HUDEP-2 (cell line): ENCODE measurements around the gene SAMD4A.
"Not testable (repeated sequence)": the region's sequence is repeated elsewhere in the genome, so short reads cannot be mapped to it uniquely, and the experiment has no call there.

ENCODE experiments used
- DNase-seq, 76 experiments: peaks; one replicate each; lab custom pipeline; 2025; ENCODE audit not compliant: unreplicated experiment in 76 of 76; lab: John Stamatoyannopoulos, UW

The SAMD4A gene

DNA sequence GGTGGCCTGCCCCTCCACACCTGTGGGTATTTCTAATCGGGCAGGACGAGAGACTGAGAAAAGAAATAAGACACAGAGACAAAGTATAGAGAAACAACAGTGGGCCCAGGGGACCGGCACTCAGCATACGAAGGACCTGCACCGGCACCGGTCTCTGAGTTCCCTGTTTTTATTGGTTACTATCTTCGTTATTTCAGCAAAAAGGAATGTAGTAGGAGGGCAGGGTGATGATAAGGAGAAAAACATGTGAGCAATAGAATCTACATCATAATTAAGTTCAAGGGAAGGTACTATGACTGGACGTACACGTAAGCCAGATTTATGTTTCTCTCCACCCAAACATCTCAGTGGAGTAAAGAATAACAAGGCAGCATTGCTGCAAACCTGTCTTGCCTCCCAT is 185.7 kb downstream of the SAMD4A start:
- not testable (repeated sequence) for DNase-seq

DNA sequence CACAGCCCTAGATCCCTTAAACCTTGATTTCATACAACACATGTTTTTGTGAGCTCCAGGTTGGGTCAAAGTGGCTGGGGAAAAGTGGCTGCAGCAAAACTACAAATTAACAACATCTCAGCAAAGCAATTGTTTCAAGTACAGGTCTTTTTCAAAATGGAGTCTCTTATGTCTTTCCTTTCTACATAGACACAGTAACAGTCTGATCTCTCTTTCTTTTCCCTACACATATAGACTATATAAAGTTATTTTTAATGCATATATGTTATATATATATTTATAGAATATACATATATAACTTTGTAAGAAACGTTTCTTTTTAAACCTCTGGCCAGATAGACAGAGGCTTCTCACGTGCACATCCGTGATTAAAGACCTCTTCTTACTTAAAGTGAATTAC is 186.5 kb downstream of the SAMD4A start:
- not testable (repeated sequence) for DNase-seq

DNA sequence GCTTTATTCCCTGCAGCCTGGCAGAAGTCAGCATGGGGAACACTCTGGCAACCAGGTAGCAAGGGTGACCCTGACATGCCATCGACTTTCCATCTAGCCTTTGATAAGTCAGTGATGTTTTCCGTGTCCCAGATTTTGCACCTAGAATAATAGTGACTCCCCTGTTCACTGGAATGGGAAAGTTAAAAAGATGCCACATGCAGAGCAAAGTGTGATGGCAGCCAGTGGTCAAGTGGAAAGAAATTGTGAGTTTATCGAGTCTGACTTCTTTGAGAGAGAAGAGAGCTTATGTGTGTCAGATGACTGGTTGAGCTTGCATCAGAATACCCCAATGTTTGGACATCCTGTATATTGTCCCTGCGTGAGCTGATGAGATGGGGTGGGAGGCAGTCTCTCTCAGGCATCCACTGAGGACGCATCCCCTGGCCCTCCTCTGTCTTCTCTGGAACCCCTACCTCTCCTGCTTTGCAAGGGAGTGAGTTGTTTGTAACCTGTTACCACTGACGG is 187.2 kb downstream of the SAMD4A start:
- no peak for DNase-seq

DNA sequence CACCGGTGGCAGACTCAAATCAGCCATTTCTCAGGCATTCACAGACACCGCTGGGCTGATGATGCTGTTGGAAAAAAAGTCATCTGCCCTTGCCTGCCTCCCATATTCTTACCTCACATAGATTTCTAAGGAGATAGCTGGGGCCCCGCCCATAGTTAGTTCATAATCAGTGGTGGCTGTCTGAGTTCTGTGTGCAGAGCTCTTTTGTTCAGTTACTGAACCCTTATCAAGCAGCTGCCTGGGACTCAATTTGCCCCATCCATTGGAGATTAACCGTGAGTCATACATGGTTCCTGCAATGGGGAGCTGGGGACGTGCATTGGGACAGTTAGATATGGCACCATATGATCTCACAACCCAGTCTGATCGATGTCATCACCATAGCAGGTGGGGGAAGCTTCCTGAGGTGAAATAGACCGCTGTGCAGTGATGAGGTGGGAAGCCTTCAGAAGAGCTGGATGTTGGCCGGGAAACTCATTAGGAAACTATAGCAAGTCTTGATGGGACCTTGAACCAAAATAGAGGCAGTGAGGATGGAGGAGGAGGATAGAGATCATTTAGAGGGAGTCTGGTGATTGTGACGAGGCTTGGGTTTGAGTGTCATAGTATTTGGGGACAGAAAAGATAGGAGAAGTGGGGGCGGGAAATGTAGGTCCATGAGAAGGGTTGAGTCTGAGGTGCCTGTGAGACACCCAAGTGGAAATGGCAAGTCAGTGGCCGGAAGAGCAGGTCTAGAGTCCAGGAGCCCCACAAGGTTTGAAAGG is 187.9 kb downstream of the SAMD4A start:
- DNase-seq: peak in 75 of 76 experiments; percentile 50 to 98 (median 87)

DNA sequence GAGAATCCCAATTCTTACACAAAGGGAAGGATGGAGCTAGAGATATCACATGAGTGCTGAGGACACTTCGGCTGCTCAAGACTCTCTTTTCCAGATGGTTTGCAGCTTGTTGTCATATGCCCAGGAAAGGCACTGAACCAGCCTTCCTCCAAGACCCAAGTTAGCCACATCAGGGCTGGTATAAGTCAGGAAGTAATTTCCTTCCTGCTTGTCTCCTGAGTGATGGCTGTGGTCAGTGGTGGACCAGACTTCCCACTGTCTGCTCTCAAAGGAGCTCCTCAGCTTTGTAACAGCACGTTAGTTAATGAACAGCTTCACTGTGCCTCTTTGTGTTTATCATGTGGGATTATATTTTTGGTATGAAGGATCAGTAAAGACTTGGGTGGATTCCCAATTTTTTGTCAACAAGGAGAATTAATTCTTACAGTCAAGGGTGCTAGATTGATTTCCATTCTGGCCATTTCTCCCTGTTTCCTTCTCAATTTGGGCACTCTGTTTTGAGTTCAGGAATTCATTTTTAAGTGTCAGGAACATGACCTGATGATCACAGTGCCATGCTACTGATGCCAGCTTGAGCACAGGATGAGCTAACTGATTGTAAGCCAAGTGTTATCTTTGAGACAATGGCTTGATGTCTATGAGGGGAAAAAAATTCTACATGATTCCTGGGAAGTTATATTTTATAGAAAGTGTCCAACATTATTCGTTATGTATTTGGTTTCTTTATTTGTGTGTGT is 189.9 kb downstream of the SAMD4A start:
- DNase-seq: peak in 3 of 76 experiments; percentile 36 to 50 (median 39)

DNA sequence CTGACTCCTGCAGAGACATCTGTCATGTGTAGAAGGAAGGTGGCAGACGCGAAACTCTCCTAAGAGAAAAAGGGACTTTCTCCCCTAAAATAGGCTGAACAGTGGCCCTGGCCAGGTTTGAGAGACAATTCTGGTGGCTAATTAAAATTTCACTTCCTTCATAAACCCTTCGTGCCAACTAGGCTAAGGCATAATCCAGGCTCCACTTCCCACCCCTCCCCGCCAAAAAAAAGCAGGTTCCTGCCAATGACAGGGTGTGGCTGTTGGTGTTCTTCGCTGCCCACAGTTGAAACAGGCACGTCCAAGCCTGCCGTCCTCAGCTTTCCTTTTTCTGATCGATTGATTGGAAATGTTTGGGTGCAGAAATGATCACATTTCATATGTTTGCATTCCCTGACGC is 191.1 kb downstream of the SAMD4A start:
- peak in 45 of 76 experiments; percentile 7 to 67 (median 33) for DNase-seq

DNA sequence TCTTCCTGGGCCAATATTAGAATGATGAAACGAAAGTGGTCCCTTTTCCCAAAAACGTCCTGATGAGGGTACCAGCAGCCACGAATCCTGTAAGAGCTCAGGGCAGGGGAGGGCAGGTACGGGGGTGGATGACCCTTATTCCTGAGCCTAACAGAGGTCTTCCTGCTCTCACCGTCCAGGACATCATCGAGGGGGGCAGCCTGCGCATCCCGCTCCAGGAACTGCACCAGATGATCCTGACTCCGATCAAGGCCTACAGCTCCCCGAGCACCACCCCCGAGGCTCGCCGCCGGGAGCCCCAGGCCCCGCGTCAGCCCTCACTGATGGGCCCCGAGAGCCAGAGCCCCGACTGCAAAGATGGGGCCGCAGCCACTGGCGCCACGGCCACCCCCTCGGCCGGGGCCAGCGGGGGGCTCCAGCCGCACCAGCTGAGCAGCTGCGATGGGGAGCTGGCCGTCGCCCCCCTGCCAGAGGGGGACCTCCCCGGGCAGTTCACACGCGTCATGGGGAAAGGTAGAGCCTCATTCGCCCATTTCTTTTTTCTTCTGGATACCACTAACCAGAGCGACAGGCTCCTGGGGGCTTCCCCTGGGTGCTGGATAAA is 193.2 kb downstream of the SAMD4A start:
- DNase-seq: no peak

DNA sequence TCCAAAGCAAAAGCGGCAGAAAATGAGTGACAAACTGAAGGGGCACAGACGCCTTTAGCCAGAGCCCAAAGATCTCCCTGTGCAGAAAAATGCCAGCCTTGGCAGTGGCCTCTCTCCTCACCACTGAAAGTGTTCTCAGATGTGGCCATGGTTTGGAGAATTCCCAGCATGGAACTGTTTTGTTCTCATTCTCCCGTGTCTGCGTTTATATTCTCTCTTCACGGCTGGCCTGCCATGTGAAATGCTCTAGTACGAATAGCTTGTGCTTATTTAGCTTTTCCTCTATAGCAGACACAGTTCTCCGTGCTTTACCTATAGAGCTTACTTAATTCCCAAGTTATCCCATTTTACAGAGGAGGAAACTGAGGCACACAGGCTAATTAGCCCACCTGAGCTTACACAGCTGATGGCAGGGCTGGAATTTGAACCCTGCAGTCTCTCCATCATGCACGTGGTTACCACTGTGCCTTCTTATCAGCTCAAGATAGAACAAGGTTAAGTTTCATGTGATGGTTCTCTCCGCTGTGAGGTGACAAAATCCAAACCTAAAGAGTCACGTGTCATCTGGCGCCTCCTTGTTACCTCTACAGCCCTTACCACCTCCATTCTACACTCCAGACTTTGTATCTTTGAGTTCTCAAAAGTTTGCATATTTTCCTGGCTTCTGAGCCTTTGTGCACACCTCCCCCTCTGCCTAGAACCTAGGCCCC is 194.1 kb downstream of the SAMD4A start:
- DNase-seq: no peak

DNA sequence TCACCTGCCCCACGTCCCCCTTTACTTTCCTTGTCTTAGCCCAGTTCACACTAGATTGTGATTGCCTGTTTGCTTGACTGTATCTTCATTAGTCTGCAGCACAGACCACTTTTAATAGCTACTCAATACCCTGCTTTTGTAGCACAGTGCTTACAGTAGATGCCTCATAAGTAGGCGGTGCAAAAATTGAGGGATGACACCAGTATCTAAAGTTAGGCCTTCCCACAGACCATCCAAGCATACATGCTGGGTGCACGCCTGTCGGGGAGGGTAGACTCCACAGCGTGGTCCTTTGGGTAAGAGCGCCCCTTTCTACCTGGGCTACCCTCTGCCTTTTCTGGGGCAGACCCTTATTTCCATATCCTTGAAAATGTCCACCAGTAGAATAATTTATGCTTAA is 194.9 kb downstream of the SAMD4A start:
- DNase-seq: no peak

DNA sequence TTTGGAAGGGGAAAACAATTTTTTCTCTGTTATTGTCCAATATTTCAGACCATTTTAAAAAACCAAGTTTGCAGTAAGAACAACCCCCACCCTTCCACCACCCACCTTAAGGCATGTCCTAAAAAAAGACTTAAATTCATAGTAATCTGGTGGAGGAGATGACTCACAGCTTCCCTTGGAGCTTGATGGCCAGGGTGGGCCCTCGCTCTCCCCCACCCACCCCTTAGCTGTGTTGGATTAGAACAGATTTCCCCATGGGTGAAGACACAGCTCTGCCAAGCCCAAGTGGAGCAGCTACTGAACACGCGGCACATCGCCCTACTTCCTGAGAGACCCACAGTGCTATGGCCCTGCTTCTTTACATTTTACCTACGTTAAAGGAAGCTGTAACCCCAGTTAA is 195.4 kb downstream of the SAMD4A start:
- peak in 7 of 76 experiments; percentile 9 to 39 (median 15) for DNase-seq

DNA sequence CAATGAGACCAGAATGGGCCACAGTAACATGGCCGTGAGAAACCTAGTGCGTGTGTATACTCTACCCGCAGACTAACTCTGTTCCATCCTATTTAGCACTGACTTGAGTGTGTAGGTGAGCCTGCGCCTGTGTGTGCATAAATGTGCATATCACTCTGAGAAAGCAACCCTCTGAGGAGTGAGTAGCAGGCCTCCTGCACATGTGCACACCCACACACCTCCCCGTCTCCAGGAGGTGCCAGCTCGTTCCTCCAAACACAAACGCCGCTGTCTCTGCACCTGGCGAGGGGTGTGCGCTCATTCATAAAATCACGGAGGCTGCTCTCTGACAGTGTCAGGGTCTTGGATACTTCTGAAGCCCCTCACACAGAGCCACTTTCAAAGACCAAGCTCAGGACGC is 196.8 kb downstream of the SAMD4A start:
- DNase-seq: no peak

DNA sequence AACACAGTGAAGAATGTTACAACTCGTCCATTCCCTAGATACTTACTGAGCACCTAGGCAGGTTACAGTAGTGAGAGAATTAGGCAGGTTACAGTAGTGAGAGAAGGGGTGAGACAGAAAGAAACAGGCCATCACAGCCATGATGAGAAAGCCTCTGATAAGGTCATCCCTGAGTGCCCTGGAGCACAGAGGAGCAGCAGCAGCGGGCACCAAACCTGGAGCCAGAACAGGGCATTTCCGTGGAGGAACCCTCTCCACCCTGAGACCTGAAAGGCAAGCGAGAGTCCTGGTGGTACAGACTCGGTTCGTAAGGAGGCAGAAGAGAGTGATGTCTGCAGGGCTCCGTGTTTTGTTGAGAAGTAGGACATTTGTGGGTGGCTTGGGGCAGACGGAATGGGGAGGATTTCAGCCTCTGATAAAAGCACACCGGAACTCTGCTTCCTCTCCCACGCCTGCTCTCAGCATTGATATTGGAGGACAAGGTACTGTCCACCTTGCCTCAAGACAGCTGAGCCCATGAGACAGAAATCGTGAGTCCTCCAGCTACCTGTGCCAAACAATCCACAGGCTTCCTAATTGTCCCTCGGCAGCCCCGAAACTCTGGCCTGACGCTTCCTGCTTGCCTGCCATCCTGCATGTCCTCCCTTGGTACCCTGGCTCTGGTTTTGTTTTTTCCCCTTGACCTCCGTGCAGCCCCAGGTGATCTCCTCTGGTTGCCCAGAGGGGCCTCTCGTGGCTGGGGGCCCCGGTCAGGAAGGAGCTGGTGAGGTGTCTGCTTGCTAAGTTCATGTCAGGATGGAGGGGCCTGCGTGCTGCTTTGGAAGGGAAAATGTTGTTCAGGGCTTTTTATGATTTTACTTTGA is 199.6 kb downstream of the SAMD4A start:
- DNase-seq: no peak

DNA sequence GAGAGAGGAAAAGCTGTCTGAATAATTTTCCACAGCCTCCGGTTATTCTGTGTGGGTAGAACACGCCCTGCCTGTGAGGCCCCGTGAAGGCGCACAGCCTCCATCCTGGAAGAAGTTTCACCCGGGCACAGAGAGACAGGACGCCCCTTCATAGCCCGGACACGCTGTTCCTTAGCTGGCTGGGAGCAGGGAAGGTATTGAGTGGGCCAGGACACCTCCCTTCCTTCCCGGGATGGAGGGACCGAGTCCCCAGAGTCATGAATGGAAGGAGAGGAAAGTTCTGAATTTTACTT is 200.2 kb downstream of the SAMD4A start:
- no peak for DNase-seq

DNA sequence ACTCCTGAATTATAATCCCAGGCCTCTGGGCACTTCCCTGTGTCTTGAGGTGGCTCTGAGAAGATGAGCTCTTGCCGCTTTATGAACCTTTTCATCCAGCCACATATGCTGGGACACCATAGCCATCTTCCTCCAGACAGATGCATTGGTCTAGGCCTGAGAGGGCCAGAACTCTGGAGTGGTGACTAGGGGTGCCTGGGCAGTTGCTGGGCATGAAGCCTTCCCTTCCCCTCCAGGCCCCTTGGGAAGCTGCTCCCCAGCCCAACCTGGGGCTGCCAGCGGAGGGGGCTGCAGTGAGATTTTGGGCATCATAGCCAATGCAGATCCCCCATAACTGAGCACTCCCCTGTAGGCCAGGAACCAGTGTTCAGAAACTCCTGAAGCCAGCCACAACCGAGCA is 200.5 kb downstream of the SAMD4A start:
- no peak for DNase-seq

DNA sequence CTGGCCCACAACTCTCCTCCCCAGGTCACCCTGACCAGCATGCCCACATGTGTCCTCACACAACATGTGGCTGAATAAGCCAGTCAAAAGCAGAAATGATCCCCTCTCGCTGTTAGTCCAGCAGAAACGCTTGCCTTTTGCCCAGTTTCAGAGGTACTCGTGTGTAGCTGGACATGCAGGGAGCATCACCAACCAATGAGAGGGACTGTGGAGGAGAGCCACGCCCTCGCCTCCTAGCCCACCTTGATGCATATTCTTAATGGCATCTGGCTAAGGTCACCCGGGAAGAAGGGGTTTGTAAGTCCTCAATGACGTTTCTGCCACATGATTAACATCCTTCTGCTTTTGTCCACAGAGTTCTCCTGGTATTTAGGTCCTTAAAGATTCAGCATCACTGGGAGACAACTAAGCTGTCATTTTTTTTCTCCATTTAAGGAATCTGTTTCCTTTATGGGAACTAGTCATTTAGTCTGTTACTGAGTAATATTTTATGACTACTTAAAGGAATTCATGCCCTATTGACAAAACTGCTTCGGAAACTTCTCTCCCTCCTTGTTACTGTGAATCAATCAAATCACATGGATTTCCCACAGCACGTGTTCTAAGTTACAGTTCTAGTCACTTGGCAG is 201.7 kb downstream of the SAMD4A start:
- no peak for DNase-seq

DNA sequence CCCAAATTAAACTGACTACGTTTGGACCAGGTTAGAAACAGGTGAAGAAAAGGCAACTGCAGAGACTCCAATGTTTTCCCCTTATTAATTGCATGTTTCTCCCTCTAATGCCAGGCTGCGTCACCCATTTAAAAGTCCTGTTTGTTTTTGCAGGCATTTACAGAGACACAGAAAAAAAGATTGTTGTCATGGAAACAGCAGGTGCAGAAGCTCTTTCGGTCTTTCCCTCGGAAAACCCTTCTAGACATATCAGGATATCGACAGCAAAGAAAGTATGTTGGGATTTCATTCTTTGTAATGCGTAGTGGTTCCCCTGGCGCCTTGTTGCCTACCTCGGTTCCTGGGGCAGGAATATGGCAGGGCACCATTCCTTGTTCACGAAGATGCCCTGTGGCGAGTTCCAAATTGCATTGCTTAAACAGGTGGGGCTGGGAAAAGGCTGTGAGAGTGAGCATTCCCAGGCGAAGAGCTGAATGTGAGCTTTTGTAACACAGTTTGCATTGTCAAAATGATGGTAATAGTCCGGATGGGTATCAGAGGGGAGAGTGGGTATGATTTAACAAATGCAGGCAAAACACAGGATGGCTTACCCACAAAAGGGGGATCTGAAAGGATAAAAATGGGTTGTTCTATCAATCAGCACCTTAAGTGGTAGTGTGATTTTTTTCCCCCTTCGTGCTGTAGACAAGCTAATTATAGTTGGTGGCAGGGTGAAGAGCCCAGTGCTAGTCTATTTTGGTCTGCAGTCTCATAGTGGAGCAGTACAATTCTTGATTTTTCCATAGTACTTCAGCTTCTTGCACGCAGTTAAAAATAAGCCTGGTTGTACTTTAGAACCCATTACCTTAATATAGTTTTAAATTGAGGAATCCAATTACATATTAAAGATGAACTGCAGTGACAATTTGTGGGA is 203.3 kb downstream of the SAMD4A start:
- DNase-seq: no peak

DNA sequence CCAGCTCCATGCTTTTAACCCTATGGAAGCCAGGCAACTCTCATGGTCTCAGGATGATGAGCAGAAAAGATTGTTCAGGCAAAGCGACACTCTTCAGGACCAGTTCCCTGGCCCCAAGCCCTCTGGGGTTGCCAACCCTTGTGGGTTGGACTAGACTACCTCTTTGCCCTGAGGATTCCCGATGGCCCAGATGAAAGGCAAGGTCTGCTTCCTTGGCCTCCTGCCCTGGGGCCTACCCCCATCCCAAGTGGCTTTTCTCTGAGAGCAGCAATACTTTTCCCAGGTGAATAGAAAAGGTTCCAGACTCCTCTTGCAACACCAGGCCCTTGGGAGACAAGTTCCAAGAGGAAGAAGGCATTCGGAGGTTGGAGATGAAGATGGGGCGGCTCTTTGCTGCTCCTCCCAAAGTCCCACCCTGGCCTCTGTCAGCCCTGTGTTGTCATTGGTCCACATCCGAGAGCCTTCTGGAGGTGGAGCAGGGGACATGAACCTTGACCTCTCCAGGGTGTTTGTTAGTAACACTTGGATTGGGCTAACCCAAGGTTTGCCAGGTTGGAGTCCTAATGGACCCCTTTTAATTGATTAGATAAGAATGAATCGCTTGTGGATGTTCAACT is 204.6 kb downstream of the SAMD4A start:
- DNase-seq: no peak

DNA sequence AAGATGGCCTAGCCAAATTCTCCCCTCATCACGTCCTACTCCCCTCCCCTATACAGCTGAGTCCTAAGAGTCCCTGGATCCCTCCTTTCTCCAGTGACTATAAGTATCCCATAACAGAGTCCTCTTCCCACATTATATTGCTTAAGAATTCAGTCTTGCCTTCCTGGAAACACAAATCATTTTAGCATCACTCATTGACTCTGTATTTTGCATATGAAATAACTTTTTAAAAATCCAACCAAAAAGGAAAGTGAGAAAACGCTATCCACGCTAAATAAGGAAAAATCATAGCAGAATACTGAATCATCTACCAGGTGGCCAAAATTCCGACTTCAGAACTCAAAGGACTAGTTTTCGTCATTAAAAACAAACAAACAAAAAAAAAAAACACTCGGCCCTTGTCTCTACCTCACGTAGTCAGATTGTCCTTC is 205.5 kb downstream of the SAMD4A start:
- DNase-seq: no peak
